ENCODE results near the gene MUC20. TPM values are rescaled to one million over a fixed set of nuclear protein-coding genes. Genes with fewer than 3 reads are reported as not detected.

Gene MUC20
- total RNA-seq, 1 experiment from 2014 or later, result not detected

DNA sequence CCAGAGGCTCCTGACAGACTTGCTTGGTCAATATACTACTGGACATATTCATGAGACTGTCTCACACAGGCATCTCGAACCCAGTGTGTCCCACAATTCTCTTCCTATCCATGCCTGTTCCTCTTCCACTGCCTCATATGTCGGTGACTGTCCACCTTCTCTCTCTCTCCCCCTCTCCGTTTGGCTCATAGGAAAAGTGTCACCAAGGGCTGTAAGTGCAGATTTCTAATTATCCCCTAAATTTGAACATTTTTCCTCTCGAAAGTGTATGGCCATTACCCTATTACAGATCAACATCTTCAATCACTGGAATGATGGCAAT lies 22.5 kb upstream of the MUC20 start:
- CTCF ChIA-PET, result no interaction called here
- no TSS peak for BruUV-seq (replicated peaks)

DNA sequence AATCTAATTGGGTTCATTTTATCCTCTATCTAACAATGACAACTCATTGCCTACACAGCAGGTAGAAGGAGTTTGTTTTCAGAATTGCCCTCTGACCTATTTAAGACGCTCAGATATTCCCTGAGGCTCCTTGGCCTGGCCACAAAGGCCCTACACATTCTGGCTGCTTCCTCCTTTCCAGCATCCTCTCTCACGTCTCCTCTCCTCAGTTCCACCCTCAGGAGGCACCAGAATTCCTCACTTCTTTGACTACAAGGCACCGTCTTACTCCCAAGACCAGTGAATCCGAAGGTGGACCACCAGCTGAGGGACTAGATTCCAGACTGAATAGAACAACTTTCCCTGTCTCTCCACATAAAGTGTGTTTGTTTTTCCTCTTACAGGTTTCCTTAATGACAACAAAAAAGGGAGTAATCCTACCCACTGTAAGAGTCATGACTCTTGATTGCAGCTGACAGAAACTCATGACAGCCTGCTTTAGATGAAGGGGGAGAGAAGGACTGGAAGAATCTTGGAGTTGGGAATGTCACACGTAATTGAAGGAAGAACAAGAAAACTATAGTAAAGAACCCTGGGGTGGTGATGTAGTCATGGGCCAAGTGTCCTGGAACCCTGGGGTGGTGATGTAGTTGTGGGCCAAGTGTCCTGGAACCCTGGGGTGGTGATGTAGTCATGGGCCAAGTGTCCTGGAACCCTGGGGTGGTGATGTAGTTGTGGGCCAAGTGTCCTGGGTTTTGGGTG lies 22.0 kb upstream of the MUC20 start:
- CTCF ChIA-PET, result no interaction called here

More for the DNA sequence above, 22.5 kb upstream of the MUC20 start:
- no peak overlapping the region for H3K27ac ChIP-seq (ENCODE audit: low read length)
- intact Hi-C loops (cut with micrococcal nuclease; ENCODE audit: unreplicated experiment), result no loop called here
- in situ Hi-C loops (cut with HindIII; ENCODE audit: low pct_unique_long_range_greater_than_20kb, low sequenced_read_pairs), result no loop called here
- H3K36me3 ChIP-seq (ENCODE audit: control insufficient read depth, insufficient read depth, low read length), result no peaks in the 10 kb centered on the region
- no peaks in the 10 kb centered on the region for H3K4me1 ChIP-seq (ENCODE audit: control insufficient read depth, insufficient read depth, low read length)
- H3K9me3 ChIP-seq (ENCODE audit: control insufficient read depth, insufficient read depth, low read depth, low read length), result no peaks in the 10 kb centered on the region
- H3K27me3 ChIP-seq (ENCODE audit: control insufficient read depth, insufficient read depth, low read length), result no peaks in the 10 kb centered on the region
- TF ChIP-seq SIN3A (IDR thresholded peaks at IDR 0.05; ENCODE audit: borderline replicate concordance, insufficient read depth, low read depth, low read length), result no peak
- TF ChIP-seq, protein P1, sequence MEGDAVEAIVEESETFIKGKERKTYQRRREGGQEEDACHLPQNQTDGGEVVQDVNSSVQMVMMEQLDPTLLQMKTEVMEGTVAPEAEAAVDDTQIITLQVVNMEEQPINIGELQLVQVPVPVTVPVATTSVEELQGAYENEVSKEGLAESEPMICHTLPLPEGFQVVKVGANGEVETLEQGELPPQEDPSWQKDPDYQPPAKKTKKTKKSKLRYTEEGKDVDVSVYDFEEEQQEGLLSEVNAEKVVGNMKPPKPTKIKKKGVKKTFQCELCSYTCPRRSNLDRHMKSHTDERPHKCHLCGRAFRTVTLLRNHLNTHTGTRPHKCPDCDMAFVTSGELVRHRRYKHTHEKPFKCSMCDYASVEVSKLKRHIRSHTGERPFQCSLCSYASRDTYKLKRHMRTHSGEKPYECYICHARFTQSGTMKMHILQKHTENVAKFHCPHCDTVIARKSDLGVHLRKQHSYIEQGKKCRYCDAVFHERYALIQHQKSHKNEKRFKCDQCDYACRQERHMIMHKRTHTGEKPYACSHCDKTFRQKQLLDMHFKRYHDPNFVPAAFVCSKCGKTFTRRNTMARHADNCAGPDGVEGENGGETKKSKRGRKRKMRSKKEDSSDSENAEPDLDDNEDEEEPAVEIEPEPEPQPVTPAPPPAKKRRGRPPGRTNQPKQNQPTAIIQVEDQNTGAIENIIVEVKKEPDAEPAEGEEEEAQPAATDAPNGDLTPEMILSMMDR (IDR thresholded peaks at IDR 0.05), result no peak
- TF ChIP-seq POLR2AphosphoS5 (IDR thresholded peaks at IDR 0.05; ENCODE audit: low read depth, low read length), result no peak
- TF ChIP-seq, protein P2, sequence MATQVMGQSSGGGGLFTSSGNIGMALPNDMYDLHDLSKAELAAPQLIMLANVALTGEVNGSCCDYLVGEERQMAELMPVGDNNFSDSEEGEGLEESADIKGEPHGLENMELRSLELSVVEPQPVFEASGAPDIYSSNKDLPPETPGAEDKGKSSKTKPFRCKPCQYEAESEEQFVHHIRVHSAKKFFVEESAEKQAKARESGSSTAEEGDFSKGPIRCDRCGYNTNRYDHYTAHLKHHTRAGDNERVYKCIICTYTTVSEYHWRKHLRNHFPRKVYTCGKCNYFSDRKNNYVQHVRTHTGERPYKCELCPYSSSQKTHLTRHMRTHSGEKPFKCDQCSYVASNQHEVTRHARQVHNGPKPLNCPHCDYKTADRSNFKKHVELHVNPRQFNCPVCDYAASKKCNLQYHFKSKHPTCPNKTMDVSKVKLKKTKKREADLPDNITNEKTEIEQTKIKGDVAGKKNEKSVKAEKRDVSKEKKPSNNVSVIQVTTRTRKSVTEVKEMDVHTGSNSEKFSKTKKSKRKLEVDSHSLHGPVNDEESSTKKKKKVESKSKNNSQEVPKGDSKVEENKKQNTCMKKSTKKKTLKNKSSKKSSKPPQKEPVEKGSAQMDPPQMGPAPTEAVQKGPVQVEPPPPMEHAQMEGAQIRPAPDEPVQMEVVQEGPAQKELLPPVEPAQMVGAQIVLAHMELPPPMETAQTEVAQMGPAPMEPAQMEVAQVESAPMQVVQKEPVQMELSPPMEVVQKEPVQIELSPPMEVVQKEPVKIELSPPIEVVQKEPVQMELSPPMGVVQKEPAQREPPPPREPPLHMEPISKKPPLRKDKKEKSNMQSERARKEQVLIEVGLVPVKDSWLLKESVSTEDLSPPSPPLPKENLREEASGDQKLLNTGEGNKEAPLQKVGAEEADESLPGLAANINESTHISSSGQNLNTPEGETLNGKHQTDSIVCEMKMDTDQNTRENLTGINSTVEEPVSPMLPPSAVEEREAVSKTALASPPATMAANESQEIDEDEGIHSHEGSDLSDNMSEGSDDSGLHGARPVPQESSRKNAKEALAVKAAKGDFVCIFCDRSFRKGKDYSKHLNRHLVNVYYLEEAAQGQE (IDR thresholded peaks at IDR 0.05; ENCODE audit: insufficient read depth in 1 of 2, low read depth in 2 of 2, low read length in 1 of 2), result no peak
- no peak for TF ChIP-seq TCF7L2 (IDR thresholded peaks at IDR 0.05; ENCODE audit: low read depth, low read length)
- ATAC-seq (no peak), DNase-seq (ENCODE audit: low read depth, low spot score) (no peak)
- POLR2A ChIA-PET, result no interaction called here
- no peak overlapping the region for H3K4me3 ChIP-seq (ENCODE audit: low read depth in 2 of 2, low read length in 2 of 2)

More for the DNA sequence above, 22.0 kb upstream of the MUC20 start:
- POLR2A ChIA-PET, result no interaction called here
- no peaks in the 10 kb centered on the region for H3K27me3 ChIP-seq (ENCODE audit: control insufficient read depth, insufficient read depth, low read length)
- TF ChIP-seq SIN3A (IDR thresholded peaks at IDR 0.05; ENCODE audit: borderline replicate concordance, insufficient read depth, low read depth, low read length) (no peak), POLR2AphosphoS5 (IDR thresholded peaks at IDR 0.05; ENCODE audit: low read depth, low read length) (no peak), TCF7L2 (IDR thresholded peaks at IDR 0.05; ENCODE audit: low read depth, low read length) (no peak)
- TF ChIP-seq, protein P2 (IDR thresholded peaks at IDR 0.05; ENCODE audit: insufficient read depth in 1 of 2, low read depth in 2 of 2, low read length in 1 of 2), result no peak
- TF ChIP-seq, protein P1 (IDR thresholded peaks at IDR 0.05), result no peak
- no peaks in the 10 kb centered on the region for H3K36me3 ChIP-seq (ENCODE audit: control insufficient read depth, insufficient read depth, low read length)
- ATAC-seq (no peak), DNase-seq (ENCODE audit: low read depth, low spot score) (no peak)
- no peaks in the 10 kb centered on the region for H3K9me3 ChIP-seq (ENCODE audit: control insufficient read depth, insufficient read depth, low read depth, low read length)
- intact Hi-C loops (cut with micrococcal nuclease; ENCODE audit: unreplicated experiment) (no loop called here), in situ Hi-C loops (cut with HindIII; ENCODE audit: low pct_unique_long_range_greater_than_20kb, low sequenced_read_pairs) (no loop called here)
- no peak overlapping the region for H3K27ac ChIP-seq (ENCODE audit: low read length)
- TSS peak; percentile 45 for BruUV-seq (replicated peaks)
- no peaks in the 10 kb centered on the region for H3K4me1 ChIP-seq (ENCODE audit: control insufficient read depth, insufficient read depth, low read length)
- no peak overlapping the region for H3K4me3 ChIP-seq (ENCODE audit: low read depth in 2 of 2, low read length in 2 of 2)
